OCI-M1 (cell line): ENCODE results near the gene OPTN.
"Not testable (repeated sequence)": the region's sequence is repeated elsewhere in the genome, so short reads cannot be mapped to it uniquely, and the experiment has no call there.

Experiments
- DNase-seq: peaks from one replicate; lab custom pipeline; 2025; lab: John Stamatoyannopoulos, UW

Gene OPTN

DNA sequence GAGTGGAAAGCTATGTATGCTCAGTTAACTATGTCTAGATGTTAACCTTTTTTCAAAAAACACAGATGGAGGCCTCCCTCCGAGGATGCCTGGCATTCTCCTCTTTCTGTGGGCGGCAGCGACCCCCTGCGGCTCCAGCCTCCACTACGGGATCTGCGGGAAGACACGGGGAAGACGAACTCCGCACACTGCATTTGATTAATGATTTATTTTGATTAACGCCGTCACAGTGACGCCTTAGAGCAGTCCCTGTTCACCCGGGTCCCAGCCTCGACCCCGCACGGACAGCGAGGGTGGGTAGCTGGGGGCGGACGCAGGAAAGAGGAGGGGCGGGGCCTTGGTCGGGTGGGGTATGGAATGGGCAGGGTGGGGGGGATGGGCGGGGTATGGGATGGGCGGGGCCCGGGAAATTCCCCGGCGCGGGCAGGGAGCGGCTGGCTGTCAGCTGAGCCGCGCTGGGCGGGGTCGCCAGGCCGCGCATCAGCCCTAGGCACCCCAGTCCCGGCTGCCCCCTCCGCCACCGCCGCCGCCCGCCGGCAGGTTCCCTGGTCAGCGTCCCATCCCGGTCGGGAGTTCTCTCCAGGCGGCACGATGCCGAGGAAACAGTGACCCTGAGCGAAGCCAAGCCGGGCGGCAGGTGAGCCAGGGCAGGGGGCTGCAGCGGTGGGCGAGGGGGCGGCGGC is at the start of gene OPTN:
Gene OPTN (plus strand): TSS at position 498 of the 683 bp plus-strand sequence. CDS start 8,960 bp downstream, outside the sequence.
- DNase-seq = peak; percentile 91

DNA sequence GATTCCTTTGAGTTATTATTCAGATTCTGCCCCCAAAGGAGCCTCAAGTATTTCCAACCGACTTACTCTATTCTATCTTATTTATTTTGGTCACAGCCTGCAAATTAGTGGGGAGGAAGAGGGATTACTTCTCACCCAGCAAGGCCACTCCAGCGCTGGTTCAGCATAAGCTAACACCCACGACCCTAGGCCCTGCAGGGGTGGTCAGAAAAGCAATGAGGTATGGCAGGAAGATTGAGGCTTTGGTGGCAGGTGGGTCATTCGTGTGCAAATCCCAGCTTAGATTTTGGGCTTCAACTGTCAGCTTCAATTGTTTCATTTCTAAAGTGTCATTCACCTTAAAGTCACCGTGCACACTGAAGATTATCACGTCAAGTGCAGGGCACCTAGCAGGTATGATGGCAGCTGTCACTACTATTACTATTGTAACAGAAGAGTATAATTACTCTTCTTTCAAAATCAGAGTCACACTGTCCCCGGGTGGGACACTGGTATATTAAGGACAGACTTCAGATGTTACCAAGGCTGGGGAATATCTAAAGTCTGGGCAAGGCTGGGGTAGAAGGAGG is 48.8 kb upstream of the OPTN start:
- DNase-seq = no peak

DNA sequence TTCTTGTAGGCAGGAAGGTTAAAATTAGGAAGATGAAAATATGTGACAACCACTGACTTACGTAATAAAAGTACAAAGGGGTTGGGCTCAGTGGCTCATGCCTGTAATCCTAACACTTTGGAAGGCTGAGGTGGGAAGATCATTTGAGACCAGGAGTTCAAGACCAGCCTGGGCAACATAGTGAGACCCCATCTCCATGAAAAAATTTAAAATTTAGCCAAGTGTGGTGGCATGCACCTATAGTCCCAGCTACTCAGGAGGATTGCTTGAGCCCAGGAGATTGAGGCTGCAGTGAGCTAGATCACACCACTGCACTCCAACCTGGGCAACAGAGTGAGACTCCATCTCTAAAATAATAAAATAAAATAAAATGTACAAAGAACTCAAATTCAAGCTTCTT is 46.8 kb upstream of the OPTN start:
- DNase-seq = not testable (repeated sequence)

DNA sequence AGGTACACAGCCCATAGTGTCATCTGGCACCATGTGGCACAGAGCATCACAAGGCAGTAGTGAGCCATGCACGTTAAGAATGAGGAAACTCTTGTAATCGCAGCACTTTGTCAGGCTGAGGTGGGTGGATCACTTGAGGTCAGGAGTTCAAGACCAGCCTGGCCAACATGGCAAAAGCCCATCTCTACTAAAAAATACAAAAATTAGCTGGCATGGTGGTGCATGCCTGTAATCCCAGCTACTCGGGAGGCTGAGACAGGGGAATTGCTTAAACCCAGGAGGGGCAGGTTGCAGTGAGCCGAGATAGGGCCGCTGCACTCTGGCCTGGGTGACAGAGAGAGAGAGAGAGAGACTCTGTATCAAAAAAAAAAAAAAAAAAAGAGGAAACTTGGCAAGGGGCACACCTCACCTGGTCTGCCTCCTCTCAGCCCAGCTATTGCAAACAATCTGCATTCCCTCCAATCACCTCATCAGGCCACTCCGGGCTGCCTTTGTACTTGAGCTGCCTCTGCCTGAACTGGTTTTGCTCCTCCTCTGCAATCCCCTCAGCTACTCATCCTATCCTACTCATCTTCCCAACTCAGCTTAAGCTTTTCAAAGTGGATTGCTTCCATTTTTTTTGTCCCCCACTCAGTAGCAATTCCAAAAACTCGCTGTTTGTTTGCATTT is 46.0 kb upstream of the OPTN start:
- no peak for DNase-seq

DNA sequence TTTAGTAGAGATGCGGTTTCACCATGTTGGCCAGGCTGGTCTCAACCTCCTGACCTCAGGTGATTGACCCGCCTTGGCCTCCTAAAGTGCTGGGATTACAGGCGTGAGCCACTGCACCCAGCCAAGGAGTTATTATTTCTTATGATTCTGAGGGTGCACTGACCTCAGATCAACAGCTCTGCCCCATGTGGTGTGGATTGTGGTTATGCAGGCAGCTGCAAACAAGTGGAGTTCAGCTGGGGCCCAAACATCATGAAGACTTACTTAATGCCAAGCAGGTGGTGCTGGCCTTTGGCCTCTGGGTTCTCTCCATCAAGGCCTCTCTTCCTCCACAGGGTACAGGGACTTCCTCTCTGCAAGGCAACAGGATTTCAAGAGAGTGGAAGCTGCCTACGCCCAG is 45.1 kb upstream of the OPTN start:
- DNase-seq = no peak

DNA sequence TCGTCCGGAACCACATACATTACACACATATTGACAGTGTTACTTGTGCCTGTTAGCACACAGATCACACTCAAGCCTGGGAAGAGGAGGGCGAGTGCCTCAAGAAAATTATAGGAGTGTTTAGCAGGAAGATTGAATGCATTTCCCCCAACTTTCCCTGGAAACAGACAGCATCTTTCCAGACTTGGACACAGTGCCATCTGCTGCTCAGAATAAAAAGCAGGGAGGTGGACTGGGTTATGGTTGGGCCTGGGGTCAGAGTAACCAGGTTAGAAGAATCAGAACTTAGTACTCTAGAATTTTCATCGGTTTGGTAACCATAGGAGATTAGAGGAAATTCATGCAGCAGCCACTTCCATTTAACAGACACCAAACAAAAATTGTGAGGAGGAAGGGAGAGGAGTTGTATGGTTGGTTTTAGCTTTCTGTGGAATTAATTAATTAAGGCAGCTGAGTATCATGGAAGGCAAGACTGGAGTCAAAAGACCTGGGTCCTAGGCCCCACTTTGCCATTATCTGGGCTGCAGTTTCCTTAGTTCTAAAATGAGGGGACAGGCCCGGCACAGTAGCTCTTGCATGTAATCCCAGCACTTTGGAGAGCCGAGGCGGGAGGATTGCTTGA is 43.4 kb upstream of the OPTN start:
- DNase-seq = no peak

DNA sequence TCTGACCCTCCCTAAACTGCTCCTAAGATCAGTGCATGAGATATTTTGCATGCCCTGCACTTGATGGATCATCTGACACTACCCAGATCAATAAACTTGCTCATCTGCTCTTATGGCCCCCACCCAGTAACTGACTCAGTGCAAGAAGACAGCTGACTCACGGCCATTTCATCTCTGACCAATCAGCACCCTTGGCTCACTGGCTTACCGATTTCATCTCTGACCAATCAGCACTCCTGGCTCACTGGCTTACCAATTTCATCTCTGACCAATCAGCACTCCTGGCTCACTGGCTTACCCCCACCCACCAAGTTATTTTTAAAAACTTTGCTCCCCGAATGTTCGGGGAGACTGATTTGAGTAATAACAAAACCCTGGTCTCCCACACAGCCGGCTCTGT is 37.2 kb upstream of the OPTN start:
- peak; percentile 57 for DNase-seq

DNA sequence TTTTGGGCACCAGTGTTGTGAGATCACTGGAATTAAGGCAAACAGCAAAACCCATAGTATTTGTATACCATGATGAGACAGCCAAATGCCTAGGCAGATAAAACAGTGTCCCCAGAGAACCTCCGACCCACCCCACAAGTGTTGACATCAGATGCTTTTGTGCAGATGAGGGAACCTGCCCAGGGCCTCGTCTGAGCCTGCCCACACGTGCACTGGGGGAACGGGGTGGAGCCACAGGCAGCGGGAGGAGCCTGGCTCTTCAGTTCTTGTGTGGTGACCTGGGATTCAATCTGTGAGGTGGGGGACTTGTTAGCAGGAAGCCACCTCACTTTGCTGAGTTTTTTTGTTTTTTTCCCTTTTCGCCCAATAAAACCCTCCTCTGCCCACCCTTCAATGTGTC is 33.4 kb upstream of the OPTN start:
- DNase-seq = no peak

DNA sequence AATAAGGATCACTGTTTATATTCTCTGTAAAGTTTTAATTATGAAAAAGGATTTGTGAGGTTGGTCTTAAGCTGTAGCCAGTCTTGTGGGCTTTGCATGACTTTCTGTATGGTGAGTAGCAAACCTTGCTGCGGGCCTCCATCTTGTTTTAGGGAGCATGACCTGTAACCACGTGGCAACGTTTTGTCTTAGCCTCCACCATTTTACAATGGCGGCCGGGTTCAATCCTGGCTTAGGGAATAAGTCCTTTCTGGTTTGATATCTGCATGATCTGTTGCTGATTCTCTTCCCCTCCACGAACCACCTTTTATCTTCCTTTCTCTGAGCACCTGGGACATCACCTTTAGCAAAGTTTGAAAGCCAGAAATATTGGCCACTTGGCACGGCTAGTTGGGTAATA is 32.5 kb upstream of the OPTN start:
- DNase-seq = no peak

DNA sequence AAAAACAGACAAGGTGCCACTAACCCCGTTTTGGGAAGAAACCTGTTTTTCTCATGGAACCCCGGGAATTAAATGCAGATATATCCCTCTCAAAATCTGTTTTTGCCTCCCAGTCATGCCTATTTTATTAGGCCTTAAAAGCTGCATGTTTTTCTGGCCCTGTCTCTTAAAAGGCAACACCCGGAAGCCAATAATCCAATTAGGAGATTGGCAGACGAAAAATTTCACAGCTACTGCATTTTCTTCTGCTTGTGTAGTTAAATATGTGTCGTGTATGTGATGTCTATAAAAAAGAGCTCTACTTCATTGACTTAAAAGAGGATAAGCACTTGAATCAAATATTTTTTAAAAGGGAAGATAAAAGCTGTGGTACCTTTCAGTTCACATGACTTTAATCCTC is 31.9 kb upstream of the OPTN start:
- no peak for DNase-seq

DNA sequence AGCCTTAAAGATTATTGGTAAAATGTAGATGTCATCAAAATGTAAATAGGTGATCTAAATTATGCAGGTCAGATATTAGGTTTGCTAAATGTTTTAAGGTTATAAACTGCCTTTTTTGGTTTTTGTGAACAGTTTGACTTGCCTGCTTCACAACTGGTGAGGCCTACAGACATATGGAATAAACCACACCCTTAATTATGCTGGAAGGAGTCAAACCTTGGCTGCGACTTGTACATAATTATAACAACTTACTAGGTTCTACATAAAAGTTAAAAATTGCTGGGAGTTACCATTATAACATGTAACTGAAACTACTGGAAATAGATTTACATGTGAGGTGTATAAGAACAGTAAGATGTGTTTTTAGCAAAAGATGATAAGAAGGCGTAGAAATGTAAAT is 31.5 kb upstream of the OPTN start:
- DNase-seq = no peak

DNA sequence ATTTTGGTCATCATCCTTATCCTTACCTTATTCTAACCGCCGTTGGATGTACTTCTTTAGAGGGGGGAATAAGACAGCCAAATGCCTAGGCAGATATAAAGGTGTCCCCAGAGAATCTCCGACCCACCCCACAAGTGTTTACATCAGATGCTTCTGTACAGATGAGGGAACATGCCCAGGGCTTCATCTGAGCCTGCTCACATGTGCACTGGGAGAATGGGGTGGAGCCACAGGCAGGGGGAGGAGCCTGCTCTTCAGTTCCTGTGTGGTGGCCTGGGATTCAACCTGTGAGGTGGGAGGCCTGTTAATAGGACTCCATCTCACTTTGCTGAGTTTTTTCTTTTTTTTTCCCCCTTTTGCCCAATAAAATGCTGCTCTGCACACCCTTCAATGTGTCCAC is 27.6 kb upstream of the OPTN start:
- no peak for DNase-seq

DNA sequence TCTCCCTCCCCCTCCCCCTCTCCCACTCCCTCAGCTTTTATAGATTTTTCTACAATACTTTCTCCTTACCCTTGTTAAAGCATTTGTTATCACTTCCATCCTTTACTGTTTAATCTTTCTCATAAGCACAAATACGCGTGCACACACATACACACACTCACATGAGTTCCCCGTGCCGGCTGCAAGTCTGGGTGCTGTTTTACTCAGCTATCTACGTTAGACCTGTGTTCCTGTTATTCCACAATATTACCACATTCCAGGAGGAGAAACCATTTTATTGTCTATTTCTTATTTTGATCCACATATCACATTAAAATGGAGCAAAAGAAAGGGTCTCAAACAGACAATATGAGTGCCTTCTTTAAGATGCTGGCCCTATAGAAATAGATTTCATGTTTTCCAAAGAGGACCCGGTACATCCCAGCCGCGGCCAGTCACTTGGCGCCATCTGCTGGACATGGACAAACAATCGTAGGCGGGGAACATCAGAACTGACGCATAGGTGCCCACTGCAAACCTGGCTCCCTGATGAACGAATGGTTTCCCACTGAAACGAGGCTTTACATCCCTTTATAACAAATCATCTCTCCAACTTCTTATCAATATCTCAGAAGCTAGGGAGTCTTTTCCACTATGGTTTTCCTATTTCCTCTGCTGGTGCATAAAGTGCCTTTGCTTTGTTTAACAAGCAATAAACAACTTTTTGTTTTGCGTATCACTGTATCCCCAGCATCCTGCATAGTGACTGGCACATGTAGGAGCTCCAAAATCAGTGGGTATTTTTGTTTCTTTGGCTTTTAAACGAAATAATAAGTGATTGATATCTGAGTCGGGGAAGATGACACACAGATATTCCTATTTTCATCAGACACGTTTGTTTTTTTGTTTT is 25.2 kb upstream of the OPTN start:
- peak; percentile 80 for DNase-seq

DNA sequence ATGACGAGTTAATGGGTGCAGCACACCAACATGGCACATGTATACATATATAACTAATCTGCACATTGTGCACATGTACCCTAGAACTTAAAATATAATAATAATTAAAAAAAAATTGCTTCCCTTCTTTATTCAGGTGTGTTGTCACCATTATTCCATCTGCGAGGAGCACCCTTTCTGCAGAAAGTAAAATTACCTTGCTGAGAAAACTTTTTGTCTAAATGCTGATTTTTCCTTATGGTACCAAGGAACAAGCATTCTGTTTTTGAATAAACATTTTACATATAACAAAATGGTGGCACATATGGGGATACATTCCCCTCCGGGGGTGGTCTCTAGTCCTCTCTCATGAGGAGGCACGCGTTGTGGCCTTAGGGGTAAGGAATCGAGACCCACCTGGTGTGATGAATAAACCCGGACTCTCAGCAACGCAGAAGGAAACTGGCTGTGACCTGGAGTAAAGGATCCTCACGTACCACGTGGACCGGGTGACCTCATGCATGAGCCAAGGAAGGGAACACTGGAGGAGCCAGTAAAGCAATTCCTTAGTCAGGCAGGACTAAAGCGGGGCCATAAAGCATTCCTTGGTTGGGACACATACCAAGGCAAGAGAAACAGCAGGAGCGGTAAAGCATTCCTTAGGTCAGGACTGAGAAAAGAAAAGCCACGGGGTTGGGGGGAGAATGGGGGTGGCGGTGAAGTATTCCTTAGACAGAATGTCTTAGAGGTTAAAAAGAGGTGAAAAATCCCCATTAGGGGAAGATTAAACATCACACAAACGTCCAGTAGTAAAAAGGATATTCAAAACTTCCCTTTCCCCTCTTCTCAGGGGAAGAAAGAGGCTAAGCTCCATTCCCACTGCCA is 20.8 kb upstream of the OPTN start:
- no peak for DNase-seq

DNA sequence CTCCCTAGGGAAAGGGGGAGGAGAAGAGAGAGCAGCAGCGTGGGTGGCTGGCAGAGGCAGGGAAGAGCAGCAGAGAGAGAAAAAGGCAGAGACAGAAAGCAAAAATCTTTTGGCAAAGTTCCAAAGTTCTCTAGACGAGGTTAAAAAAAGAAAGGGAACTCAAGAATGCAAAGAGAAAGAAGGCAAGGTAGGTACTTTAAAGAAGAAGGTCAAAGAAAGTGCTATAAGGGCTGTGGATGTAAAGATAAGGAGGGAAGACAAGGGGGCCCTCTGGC is 20.2 kb upstream of the OPTN start:
- peak; percentile 18 for DNase-seq

DNA sequence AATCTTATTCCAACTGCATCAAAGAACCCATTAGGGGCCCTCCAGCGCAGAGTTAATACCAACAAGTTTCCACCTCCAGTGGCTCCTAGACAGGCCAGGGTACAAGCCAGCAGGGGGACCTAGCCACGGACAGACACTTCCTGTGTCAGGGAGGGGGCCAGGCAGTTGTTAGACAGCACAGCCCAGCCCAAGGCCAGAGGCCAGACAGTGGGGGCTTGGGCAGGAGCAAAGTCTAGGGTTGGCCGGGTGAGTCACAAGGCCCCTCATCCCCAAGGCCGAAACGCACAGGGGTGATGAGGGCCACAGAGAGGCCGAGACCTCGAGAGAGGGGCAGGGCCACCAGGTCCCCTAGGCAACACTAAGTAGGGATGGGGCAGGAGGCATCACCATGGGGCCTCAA is 19.3 kb upstream of the OPTN start:
- no peak for DNase-seq

DNA sequence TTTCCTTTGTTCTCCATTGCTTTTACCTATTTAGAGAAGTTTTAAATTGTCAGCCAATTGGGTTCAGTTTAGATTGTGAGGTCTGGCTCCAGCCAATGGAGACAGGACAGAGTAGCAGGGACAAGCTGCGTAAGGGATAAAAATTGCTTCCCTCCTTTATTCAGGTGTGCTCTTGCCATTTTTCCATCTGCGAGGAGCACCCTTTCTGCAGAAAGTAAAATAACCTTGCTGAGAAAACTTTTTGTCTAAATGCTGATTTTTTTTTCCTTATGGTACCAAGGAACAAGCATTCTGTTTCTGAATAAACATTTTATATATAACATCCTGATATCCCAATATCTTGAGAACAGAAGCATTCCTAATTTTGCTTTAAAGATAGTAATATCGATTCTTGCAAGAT is 16.3 kb upstream of the OPTN start:
- not testable (repeated sequence) for DNase-seq

DNA sequence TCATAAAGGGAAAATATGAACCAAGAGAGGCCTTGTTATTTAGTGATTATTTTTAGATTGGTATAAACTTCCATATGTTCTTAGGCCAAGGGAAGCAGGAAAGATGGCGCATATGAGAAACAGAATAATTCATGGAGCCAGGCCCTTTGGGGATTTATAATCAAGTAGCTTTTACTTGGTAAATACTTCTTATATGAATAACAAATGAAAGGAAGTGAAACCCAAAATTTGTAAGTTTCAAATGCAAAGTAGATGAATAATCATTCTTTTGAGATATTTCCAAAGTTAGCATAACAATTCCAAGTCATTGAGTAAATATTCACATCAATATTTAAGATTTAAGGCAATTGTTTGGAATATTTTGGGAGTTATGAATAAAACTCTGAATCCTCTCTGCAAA is 13.9 kb upstream of the OPTN start:
- no peak for DNase-seq

DNA sequence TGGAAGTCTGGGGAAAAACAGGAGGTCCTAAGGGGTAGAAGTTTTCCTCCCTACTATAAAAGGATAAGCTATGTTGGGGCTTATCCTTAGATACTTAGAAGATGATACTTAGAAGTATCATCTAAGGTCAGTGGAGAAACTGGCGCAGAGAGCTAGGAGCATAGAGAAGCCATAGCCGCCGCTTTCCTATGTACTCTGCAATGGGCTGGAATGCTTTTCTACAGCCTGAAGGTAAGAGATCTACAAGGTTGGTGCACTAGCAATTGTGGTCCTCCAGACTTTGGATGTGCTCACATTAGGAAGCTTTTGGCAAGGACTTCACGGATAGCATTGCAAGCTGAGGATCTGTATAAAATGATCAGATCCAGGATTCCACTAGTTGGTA is 12.4 kb upstream of the OPTN start:
- DNase-seq = no peak

DNA sequence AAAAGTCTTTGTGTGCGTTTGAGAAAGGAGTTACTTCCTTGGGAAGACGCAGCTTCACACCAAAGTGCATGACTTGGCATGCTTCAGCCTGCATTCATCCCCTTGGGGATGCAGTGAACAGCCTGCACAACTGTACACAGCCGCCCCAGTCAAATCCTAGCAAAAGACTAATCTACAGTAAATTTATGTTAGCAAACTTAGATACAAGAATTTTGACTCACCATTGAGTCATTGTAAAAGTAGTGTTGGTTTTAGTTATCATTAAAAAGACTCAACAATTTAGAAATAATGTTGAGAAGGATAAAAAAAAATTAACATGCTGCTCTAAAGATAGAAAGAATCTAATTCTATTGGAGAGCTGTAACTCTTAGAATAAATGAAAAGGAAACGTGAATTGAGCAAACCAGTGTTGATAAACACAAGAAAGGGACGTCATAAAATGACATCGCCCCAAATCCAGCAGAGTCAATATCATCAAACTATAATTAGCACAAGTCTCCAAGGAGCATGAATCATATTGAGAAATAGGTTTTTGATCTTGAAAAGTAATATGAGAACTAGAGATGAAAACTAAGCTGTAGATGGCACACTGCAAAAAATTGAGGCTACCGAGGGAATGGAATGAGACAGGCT is 11.9 kb upstream of the OPTN start:
- peak; percentile 7 for DNase-seq

DNA sequence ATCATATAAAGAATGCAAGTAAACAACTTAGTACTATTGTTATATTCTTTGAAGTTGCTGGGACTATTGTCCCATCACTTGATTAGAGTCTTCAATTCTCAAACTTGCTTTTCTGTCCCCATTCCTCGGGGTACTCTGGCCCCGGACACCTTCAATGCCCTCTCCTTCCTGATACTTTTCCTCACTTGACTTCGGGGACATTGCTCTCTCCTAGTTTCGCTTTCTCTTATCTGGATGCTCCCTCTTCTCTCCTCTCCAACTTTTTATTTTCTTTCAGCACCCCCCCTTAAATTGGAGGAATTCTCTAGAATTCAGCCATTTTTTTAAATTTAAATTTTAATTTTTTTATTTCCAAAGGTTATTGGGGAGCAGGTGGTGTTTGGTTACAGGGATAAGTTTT is 10.6 kb upstream of the OPTN start:
- DNase-seq = no peak
